Liver (tissue), 9 donors: Measurements from ENCODE around the gene SERP2. TPM values are rescaled to one million over a fixed set of nuclear protein-coding genes. Genes with fewer than 3 reads are reported as not detected.
A peak's percentile ranks its signal among the peaks of the same experiment; 100 is the strongest.

Experiments used
- DNase-seq: peaks from one replicate; pipeline ENCODE4 v3.0.0-alpha.2; 2017; ENCODE audit warnings: low spot score
- H3K27ac ChIP-seq, 2 donors: one replicate each; pipeline ENCODE4 v1.7.0; 2013; ENCODE audit warnings: inconsistent platforms in 2 of 2, low read length in 2 of 2, control low read depth in 1 of 2, low read depth in 1 of 2, mild to moderate bottlenecking in 1 of 2
- H3K27me3 ChIP-seq, 4 donors: one replicate each; pipeline versions ENCODE4 v1.6.1 to v1.7.0; 2013; ENCODE audit warnings: low read length in 3 of 4, inconsistent platforms in 1 of 4, mild to moderate bottlenecking in 1 of 4, moderate library complexity in 1 of 4; ENCODE audit not compliant: control insufficient read depth in 4 of 4, insufficient read depth in 4 of 4
- H3K36me3 ChIP-seq, 4 donors: one replicate each; pipeline versions ENCODE4 v1.6.1 to v1.7.0; 2013; ENCODE audit warnings: low read length in 3 of 4, mild to moderate bottlenecking in 3 of 4, low read depth in 1 of 4, moderate library complexity in 1 of 4; ENCODE audit not compliant: control insufficient read depth in 4 of 4, insufficient read depth in 3 of 4
- H3K4me1 ChIP-seq, 4 donors: one replicate each; pipeline versions ENCODE4 v1.6.1 to v1.7.0; 2013; ENCODE audit warnings: low read length in 3 of 4, mild to moderate bottlenecking in 3 of 4, moderate library complexity in 1 of 4; ENCODE audit not compliant: control insufficient read depth in 4 of 4, insufficient read depth in 4 of 4
- H3K4me3 ChIP-seq, 3 donors: one replicate each; pipeline versions ENCODE4 v1.6.1 to v1.7.0; 2013; ENCODE audit warnings: low read length in 3 of 3, control low read depth in 1 of 3, low read depth in 1 of 3, mild to moderate bottlenecking in 1 of 3
- H3K9ac ChIP-seq, 2 donors: one replicate each; pipeline ENCODE4 v1.7.0; 2013; ENCODE audit warnings: low read length in 2 of 2, mild to moderate bottlenecking in 2 of 2, moderate library complexity in 2 of 2, control low read depth in 1 of 2, low read depth in 1 of 2
- H3K9me3 ChIP-seq, 4 donors: one replicate each; pipeline versions ENCODE4 v1.6.1 to v1.7.0; 2013; ENCODE audit warnings: low read length in 3 of 4; ENCODE audit not compliant: control insufficient read depth in 4 of 4
- ATF3 ChIP-seq: IDR thresholded peaks from 2 replicates; pipeline ENCODE4 v1.6.1; 2016; ENCODE audit warnings: antibody characterized with exemption
- CTCF ChIP-seq: fragments of 150-350 bp; IDR thresholded peaks from 2 replicates; pipeline ENCODE4 v1.5.1; 2017; ENCODE audit warnings: improper control_type of control experiment, low read depth, low read length; ENCODE audit not compliant: missing input control
- EGR1 ChIP-seq, 2 donors: IDR thresholded peaks; 2 replicates each; pipeline ENCODE4 v1.6.1; 2016 to 2018; ENCODE audit warnings: antibody characterized with exemption in 2 of 2, low read depth in 2 of 2
- FOXA1 ChIP-seq: IDR thresholded peaks from 2 replicates; pipeline ENCODE4 v1.6.1; 2016; ENCODE audit warnings: antibody characterized with exemption
- FOXA2 ChIP-seq: IDR thresholded peaks from 2 replicates; pipeline ENCODE4 v1.6.1; 2016; ENCODE audit warnings: antibody characterized with exemption
- GABPA ChIP-seq, 2 donors: IDR thresholded peaks in 1 of 2; conservative IDR thresholded peaks in 1 of 2; 2 replicates each; pipeline ENCODE4 v1.6.1; 2016; ENCODE audit warnings: antibody characterized with exemption in 2 of 2, mild to moderate bottlenecking in 1 of 2, moderate library complexity in 1 of 2
- HNF4A ChIP-seq, 2 donors: conservative IDR thresholded peaks; 2 replicates each; pipeline ENCODE4 v1.6.1; 2016; ENCODE audit warnings: antibody characterized with exemption in 2 of 2, mild to moderate bottlenecking in 2 of 2
- HNF4G ChIP-seq: IDR thresholded peaks from 2 replicates; pipeline ENCODE4 v1.6.1; 2016; ENCODE audit warnings: antibody characterized with exemption
- JUND ChIP-seq, 2 donors: IDR thresholded peaks; 2 replicates each; pipeline ENCODE4 v1.6.1; 2016; ENCODE audit warnings: antibody characterized with exemption in 2 of 2
- MAX ChIP-seq: IDR thresholded peaks from 2 replicates; pipeline ENCODE4 v1.6.1; 2016; ENCODE audit warnings: antibody characterized with exemption
- NR2F2 ChIP-seq: IDR thresholded peaks from 2 replicates; pipeline ENCODE4 v1.6.1; 2016; ENCODE audit warnings: antibody characterized with exemption
- RAD21 ChIP-seq, 2 donors: IDR thresholded peaks; 2 replicates each; pipeline ENCODE4 v1.6.1; 2016; ENCODE audit warnings: antibody characterized with exemption in 2 of 2, mild to moderate bottlenecking in 2 of 2
- REST ChIP-seq: IDR thresholded peaks from 2 replicates; pipeline ENCODE4 v1.6.1; 2016; ENCODE audit warnings: antibody characterized with exemption, mild to moderate bottlenecking
- RXRA ChIP-seq, 2 donors: IDR thresholded peaks; 2 replicates each; pipeline ENCODE4 v1.6.1; 2017 to 2018; ENCODE audit warnings: antibody characterized with exemption in 2 of 2, mild to moderate bottlenecking in 1 of 2
- SP1 ChIP-seq: IDR thresholded peaks from 2 replicates; pipeline ENCODE4 v1.6.1; 2018; ENCODE audit warnings: antibody characterized with exemption, mild to moderate bottlenecking
- TAF1 ChIP-seq: conservative IDR thresholded peaks from 2 replicates; pipeline ENCODE4 v1.6.1; 2016; ENCODE audit warnings: antibody characterized with exemption, mild to moderate bottlenecking
- YY1 ChIP-seq: IDR thresholded peaks from 2 replicates; pipeline ENCODE4 v1.6.1; 2016; ENCODE audit warnings: antibody characterized with exemption, mild to moderate bottlenecking
- ZBTB33 ChIP-seq: IDR thresholded peaks from 2 replicates; pipeline ENCODE4 v1.6.1; 2016; ENCODE audit warnings: antibody characterized with exemption
- WGBS: extraction: QIAGEN DNeasy Blood & Tissue Kit; methylation state at CpG from one replicate; pipeline ENCODE4 v1.1.7; 2013; 5-methylcytosine and 5-hydroxymethylcytosine counted together
- polyA plus RNA-seq, 2 donors: library from polyadenylated mRNA; stranded (reverse) in 1 of 2; unstranded in 1 of 2; fragments of 200-250 nt in 1 of 2; fragments of >200 nt in 1 of 2; fragmentation: Nextera tagmentation in 1 of 2; extraction: Ambion mirVana in 1 of 2; gene quantifications; one replicate each; pipeline versions ENCODE4 v1.2.1 to v1.2.3, GENCODE V29; 2013 to 2015
- total RNA-seq, 2 donors: library from RNA; depleted of rRNA; stranded (reverse); fragments of >200 nt; gene quantifications; one replicate each; pipeline ENCODE4 v1.2.3, GENCODE V29; 2014
- donor health status: healthy.
- donor health status: healthy.
- donor health status: healthy.
- donor health status: healthy.
- donor health status: healthy.

The SERP2 gene
- total and polyA plus RNA-seq, 4 donors: 2.0 to 4.6 (median 3.6) TPM

DNA sequence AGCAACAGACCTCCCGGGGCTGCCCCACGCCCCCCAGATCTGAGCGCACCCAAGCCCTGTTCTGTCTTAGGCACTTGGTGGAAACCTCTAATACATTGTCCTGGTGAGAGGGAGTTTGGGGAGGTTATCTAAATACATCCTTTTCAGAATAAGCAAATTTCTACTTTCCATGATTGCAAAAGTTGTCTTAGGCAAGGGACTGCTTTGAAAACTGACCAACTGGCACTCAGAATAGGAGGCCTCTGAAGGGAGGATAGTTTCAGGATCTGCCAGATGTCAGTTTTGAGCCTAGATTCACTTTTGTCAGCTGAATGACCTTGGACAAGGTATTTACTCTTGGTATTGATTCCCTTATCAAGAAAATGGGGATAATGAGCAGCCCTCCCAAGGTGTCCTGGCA lies 11.8 kb downstream of the SERP2 start:
- H3K4me1 ChIP-seq: peaks cover 6 to 25% (median 23%) of the 10 kb centered on the region in 4 donors
- H3K27me3 ChIP-seq: no peaks in the 10 kb centered on the region
- WGBS: 48% methylated on average over 3 of the region's 3 CpGs
- H3K9ac ChIP-seq: no peak overlapping the region
- no peak overlapping the region for H3K4me3 ChIP-seq
- H3K36me3 ChIP-seq: no peaks in the 10 kb centered on the region
- H3K9me3 ChIP-seq: no peaks in the 10 kb centered on the region
- TF ChIP-seq FOXA2: peak; percentile 62
- no peak for TF ChIP-seq TAF1
- TF ChIP-seq ZBTB33: peak; percentile 38
- peak in 1 of 2 donors; percentile 74 for TF ChIP-seq JUND (IDR thresholded peaks at IDR 0.05)
- no peak for TF ChIP-seq NR2F2
- peak in 1 of 2 donors; percentile 51 for TF ChIP-seq EGR1 (IDR thresholded peaks at IDR 0.05; ENCODE audit: low read depth in 2 of 2)
- TF ChIP-seq GABPA (IDR thresholded peaks at IDR 0.05 in 1 of 2, conservative IDR thresholded peaks at IDR 0.05 in 1 of 2): no peak
- TF ChIP-seq MAX: peak; percentile 19
- TF ChIP-seq RXRA (IDR thresholded peaks at IDR 0.05): peak; percentile 76 to 83
- TF ChIP-seq FOXA1: no peak
- TF ChIP-seq YY1: peak; percentile 27
- TF ChIP-seq HNF4A (conservative IDR thresholded peaks at IDR 0.05): peak; percentile 66 to 70
- peak; percentile 45 for TF ChIP-seq REST
- TF ChIP-seq CTCF: no peak
- peak; percentile 57 for TF ChIP-seq SP1
- TF ChIP-seq HNF4G: no peak
- TF ChIP-seq ATF3: no peak
- peak; percentile 14 to 64 for TF ChIP-seq RAD21 (IDR thresholded peaks at IDR 0.05)
- no peak for DNase-seq
- H3K27ac ChIP-seq: peak overlapping the region; percentile 78 to 86
